A172 (cell line): ENCODE data around the gene ADCY1. TPM values are rescaled to one million over a fixed set of nuclear protein-coding genes. Genes with fewer than 3 reads are reported as not detected.

ENCODE experiments used
- DNase-seq: peaks from one replicate; pipeline ENCODE4 v3.0.0-alpha.2; 2015; ENCODE audit warnings: low spot score
- total RNA-seq: library from RNA; depleted of rRNA; stranded (reverse); fragments of >200 nt; shearing (Covaris generic); gene quantifications from 2 replicates; pipeline ENCODE4 v1.2.3, GENCODE V29; 2014

The ADCY1 gene
- total RNA-seq, 1 experiment from 2014 or later: 3.5 TPM

DNA sequence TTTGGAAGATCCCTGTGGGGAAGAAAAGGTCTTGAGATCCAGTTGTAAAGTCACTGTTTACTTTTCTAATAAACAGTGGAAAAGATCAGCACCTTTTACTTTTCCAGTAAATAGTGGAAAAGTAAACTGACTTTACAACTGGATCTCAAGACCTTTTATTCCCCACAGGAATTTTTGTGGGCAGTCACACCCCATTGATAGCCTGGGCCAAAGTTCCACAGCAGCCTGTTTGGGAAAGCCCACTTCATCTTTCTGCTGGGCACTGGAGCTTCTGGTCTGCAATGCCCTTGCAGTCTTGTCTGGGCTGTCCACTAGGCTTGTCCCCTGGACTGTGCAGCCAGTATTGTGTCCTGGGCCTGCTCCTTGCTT, 50.2 kb downstream of the ADCY1 start:
- peak; percentile 8 for DNase-seq

DNA sequence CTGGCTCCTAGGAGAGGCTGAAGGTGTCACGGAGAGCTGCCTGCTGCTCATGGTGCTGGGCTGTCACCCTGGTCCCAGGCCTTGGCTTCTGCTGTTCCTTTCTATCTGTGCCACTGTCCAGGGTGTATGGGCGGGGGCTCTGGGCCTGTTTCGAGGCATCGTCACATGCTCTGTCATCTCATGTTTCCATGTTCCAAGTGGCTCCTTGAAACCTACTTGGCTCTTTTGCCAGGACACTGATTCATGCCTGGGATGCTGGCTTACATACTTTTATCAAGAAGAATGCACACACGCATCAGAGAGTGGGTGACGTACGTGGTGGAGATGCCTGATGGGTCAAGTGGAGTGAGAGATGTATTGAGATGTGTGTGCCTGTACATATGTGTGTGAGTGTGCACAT, 50.9 kb downstream of the ADCY1 start:
- no peak for DNase-seq

DNA sequence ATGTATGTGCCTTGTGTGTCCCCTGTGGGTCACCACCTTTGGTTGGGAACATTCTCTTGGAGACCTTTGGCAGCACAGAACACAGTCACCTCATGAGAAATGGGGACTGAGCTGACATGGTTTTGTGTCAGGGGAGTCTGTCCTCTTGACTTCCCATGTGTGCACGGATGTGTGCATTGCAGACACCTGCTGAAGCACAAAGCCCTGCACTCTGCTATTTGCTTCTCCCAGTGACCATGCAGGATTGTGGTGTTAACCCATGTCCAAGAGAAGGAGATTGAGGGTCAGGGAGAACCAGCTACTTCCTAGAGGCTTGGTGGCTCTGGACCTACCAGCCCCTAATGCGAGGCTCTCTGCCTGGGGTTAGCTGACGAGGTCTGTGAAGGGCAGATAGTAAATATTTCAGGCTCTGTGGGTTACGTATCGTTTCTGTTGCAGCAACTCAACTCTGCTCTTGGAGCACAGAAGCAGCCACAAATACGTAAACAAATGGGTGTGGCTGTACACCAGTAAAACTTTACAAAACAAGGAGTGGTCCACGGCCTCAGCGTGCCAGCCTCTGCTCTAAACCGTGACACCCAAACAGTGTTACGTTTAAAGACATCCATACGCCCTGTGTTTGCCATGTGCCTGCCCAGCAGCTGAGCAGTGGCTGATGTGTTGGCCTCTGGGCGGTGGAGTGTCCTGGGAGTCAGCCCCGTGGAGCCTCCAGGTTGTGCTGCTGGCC, 51.7 kb downstream of the ADCY1 start:
- no peak for DNase-seq

DNA sequence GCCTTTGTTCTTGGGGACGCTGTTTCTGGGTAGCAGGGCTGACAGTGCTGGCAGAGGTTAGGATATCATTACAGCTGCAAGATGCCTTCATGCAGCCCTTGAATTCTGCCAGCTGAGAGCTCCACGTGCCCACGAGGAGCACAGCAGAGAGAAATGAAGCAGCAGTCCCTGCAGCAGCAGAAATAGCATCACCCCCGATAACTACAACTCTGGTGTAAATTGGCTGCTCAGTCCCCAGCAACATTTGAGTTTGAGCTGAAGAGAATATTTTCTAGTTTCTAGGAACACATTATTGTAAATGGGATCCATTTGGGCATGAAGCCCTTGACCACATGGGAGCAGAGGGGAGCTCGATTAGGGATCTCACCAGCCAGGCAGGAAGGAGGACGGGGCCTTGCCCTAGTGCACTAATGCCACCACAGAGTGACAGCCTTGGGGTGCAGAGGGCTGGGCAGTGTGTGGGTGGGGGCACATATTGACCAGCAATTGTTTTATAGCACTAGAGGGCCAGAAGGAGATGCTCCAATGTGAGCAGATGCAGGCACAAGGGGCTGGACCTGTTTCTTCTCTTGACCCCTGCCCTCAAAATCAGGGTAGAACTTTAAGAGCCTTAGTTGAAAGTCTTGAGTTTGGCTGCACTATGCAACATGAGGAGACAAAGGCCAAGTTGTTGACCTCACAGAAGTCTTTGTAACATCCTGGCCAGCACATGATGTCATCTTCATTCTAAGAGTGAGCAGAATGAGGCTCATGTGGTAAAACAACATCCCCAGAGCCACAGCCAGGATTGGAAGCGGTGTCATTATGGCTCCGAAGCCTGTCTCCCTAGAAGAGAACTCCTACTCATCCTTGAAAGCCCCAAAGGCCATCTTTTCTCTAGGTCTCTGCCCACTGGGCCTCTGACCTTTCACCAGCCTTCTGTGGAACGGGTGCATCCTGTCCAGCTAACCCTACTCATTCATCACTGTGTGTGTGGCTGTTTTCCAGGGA, 52.6 kb downstream of the ADCY1 start:
- no peak for DNase-seq

- DNase-seq: no peak
Measured at GRCh38 chr7:45627691-45628456, 53.7 kb downstream of the ADCY1 start.

GRCh38 chr7:45631569-45631968, 57.4 kb downstream of the ADCY1 start:
- DNase-seq: no peak

- DNase-seq: no peak
Measured at GRCh38 chr7:45636733-45637132, 62.6 kb downstream of the ADCY1 start.

GRCh38 chr7:45638916-45639315, 64.7 kb downstream of the ADCY1 start:
- DNase-seq: no peak

GRCh38 chr7:45642044-45642443, 67.9 kb downstream of the ADCY1 start:
- DNase-seq: no peak

DNA sequence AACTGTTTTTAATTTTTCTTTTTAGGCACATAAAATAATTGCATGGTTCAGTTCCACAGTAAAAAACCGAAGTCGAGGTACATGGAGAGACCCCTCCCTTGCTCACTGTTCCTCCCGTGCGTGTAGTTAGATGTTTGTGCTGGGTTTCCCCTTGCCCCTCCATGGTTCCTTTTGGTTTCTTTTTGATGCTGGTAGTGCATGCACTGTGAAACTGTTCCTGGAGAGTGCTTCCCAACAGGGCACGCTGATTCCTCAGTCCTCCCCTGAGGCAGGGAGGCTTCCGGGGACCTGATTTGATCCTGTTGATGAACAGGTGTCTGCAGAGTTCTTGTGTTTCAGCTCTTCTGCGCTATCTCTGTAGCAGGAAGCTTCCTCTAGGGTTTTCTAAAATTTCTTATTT, 69.5 kb downstream of the ADCY1 start:
- no peak for DNase-seq

DNA sequence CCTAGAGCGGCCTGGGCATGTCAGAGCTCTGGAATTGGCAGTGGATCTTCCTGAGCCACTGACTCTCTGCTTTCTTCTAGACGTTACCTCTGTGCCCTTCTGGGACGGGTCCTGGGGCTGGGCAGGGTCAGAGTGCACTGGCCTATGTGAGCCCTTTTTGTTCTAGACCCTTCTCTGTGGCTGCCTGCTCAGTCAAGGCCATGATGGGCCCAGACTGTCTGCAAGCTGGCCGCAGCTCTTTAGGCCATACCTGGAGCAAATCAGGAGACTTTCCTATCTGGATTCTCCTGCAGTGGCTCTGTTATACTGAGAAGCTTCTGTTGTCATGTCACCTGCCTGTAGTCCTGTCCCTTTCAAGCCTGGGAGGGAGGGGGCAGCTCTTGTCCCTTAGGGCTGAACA, 70.1 kb downstream of the ADCY1 start:
- no peak for DNase-seq

DNA sequence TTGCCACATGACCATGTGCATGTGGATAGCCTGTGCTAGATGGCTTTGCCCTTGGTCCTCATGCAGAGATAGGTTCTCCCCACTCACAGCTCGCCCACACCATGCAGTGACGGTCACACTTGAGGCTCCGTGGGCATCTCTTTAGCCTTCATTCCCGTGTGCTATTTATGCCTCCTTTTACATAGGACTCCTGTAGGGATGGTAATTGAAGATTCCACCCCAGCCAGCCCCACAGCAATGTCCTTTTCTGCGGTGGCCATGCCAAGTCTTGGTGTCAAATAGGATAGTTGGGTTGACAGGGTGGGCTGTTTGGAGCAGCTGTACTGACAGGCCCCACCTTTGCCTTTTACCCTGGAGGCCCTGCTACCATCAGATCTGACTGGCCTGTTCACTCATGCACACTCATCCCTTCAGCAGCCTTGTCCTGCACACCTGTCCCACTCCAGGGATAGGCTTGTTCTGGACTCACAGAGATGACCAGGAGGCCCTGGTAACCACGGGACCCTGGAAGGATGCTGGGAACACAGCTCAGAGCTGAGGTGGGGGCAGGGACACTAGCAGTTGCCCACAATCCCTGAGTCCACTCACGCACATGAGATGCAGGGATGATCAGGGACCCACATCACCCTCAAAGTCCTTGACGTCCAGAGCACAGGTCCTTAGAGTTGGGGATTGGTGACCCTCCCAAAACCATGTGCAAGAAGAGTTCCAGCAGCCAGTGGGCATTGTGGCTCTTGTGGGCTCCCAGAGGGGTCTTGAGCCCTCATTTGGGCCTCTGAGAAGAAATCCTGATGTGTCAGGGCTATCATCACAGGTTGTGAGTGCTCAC, 71.2 kb downstream of the ADCY1 start:
- DNase-seq: no peak

GRCh38 chr7:45646207-45646821, 72.1 kb downstream of the ADCY1 start:
- DNase-seq: no peak

- DNase-seq: peak; percentile 35
Measured at GRCh38 chr7:45646996-45647825, 73.0 kb downstream of the ADCY1 start.

DNA sequence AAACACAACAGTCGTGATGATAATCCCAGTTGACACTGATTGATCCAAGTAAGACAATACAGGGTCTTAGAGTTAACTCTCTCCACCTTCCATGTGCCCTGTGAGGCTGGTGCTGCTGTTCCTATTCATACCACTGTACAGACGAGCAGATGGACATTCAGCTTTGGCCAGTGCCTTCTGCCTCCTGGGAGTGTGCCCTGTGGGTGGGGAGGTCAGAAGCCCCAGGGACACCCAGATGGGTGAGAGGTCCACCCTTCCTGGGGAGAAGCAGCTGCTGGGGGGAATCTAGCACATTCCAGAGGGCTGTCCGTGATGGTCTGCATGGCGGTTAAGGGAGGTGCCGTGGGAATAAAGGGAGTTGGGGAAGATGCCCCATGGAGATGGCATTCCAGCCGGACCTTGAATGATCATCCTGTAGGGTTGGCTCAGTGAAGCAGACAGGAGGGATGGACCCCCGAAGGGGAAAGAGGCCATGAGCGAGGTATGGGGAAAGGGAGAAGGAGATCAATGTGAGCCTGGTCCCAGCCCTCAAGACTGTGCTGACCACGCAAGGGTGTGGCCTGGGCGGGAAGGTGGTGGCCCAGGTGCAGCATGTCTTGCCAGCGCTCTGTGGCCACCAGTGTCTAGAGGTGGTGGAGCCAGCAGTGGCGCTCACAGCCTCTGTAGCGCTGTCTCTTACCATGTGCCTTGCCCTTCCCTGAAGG, 74.0 kb downstream of the ADCY1 start:
- no peak for DNase-seq

DNA sequence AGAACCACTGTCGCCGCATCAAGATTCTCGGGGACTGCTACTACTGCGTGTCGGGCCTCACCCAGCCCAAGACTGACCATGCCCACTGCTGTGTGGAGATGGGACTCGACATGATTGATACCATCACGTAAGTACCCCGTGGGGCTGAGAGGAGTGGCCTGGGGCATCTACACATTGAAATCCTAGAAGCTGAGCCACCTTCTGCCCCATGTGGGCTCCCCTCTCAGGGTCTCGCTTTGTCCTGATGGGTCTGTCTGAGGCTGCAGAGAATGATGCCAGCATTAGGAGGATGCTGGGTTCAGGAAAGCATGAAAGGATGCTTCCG, 74.5 kb downstream of the ADCY1 start:
- no peak for DNase-seq

DNA sequence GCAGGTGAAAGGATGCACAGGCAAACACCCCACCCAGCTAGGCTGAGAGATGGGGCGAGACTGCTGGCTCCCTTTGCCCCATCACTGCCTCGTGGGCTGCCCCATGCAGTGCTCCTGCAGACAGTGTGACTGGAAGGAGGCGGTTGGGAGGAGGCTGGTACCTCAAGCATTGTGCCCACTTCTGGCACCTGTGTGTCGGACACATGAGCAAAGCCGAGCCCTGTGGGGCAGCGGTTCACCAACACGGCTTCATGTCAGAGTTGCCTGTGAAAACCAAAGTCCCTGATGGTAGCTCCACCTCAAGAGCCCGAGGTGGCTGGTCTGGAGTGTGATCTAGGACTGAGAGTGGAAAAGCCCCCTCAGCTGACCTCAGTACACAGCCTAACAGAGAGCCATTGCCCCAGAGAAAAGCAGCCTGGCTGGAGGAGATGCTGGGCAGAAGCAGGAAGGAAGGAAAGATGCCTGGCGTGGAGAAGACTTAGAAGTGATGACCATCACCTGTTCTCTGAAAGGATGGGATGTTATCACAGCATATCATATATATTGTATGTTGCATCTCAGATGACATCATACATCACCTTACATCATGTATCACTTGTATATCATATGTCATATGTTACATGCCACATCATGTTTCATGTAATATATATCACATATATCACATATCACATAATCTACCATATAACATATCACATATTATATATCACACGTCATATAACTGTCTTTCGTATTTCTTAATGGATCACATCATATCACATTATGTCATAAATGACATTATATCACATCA, 75.6 kb downstream of the ADCY1 start:
- no peak for DNase-seq
